ENCODE measurements around the gene RFX7.

DNA sequence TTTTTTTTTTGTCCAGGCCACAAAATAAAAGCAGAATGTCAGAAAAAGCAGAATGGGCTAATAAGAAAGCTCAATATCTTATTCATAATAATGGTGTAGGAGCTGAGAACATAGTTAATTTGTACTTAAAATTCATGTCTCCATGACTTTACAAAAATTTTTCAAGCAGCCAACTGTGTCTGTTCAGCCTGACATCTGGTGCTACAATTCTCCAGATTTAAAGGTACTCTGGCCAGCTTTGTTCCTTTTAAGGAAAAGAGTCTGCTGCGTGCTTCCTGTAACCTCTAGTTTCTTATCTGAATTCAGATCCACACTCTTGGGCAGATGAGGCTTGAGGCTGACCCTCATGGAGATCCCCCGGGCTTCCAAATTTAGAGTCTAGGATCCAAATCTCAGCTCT, 8.7 kb upstream of the RFX7 start:
- TF ChIP-seq GATA2 (IDR thresholded peaks at IDR 0.05; ENCODE audit: low read depth, low read length) (no peak), GATA3 (IDR thresholded peaks at IDR 0.05; ENCODE audit: low read depth, low read length) (no peak)

Measured in SH-SY5Y (cell line).